GM12801 (cell line): ENCODE measurements around the gene FIGNL2.

Experiments used
- TF ChIP-seq, protein P1 (sequence below): IDR thresholded peaks from one replicate; pipeline ENCODE4 v1.5.1; 2011; ENCODE audit warnings: control low read depth; ENCODE audit not compliant: insufficient read length; ENCODE audit errors: extremely low read depth

FIGNL2 gene

DNA sequence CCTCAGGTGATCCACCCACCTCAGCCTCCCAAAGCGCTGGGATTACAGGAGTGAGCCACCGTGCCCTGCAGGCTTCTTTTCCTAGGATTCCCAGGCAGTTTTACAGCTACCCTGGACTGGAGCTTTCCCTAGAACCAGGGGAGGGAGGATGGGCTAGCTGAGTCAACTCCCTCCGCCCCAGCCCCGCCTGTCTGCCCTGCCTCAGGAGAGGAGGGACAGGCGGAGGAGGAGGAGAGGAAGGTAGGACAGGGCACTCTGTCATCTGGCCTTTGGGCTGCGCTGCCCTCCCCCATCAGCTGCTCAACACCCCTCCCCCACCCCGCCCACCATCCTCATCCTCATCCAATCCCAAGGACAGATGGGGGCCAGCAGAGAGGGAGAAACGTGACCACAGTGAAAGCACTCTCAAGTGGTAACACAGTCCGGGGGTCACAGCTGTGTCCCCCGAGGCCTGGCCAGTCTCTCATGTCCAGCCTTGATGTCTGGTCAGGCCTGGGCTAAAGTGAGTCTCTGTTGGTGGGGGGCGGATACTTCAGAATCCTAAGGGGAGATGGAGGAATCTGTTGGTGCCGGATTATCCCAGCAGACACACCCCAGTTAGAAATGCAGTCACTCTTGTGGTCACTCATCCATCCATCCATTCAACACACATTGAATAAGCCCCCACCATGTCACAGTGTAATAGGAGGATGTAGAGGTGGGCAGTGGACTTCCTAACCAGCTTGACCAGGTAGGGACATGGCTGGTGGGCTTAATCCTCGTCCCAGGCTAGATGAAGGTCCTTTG lies 12.3 kb downstream of the FIGNL2 start:
- TF ChIP-seq, protein P1, sequence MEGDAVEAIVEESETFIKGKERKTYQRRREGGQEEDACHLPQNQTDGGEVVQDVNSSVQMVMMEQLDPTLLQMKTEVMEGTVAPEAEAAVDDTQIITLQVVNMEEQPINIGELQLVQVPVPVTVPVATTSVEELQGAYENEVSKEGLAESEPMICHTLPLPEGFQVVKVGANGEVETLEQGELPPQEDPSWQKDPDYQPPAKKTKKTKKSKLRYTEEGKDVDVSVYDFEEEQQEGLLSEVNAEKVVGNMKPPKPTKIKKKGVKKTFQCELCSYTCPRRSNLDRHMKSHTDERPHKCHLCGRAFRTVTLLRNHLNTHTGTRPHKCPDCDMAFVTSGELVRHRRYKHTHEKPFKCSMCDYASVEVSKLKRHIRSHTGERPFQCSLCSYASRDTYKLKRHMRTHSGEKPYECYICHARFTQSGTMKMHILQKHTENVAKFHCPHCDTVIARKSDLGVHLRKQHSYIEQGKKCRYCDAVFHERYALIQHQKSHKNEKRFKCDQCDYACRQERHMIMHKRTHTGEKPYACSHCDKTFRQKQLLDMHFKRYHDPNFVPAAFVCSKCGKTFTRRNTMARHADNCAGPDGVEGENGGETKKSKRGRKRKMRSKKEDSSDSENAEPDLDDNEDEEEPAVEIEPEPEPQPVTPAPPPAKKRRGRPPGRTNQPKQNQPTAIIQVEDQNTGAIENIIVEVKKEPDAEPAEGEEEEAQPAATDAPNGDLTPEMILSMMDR, result no peak

DNA sequence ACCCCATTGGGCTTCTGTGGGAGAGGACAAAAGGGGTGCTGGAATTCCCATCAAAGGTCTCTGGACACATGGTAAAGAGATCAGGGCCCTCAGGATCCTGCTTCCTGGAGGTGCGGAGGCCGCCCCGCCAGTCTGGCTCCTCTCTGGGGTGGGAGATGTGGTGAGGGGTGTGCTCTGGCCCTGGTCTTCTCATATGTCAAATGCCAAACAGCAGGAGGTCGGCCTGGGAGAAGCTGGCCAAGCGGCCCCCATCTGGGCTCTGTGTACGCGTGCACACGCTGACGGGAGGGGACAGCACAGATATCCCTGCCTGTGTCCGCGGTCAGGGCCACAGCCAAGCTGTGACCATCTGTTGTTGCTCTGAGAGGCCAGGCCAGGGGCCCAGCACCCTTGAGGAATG lies 14.1 kb downstream of the FIGNL2 start:
- TF ChIP-seq, protein P1, result no peak

DNA sequence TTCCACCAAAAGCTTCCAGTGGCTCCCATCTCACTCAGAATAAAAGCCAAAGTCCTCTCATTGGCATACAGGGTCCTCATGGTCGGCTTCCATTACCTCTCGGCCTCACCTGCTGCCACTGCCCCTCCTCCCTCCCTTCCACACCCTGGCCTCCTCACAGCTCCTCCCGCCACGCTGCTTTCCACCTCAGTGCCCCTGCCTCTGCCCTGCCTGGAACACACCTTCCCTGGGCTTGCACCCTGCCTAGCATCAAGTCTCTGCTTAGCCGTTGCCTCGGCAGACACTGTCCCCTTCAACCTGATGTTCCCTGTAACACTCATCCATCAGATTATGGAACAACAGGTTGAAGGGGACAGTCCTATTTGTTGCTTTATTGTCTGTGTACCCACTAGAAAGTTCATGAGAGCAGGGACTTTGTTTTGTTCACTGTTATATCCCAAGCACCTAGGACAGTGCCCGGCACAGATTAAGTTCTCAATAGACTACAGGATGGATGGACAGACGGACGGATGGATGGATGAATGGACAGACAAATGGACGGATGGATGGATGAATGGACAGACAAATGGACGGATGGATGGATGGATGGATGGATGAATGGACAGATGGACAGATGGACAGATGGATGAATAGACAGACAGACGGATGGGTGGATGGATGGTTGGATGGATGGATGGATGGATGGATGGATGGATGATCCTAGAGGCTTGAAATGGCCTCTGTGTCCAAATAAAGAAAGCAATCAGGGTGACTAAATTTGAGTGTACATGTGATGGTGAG lies 14.9 kb downstream of the FIGNL2 start:
- TF ChIP-seq, protein P1, result no peak

DNA sequence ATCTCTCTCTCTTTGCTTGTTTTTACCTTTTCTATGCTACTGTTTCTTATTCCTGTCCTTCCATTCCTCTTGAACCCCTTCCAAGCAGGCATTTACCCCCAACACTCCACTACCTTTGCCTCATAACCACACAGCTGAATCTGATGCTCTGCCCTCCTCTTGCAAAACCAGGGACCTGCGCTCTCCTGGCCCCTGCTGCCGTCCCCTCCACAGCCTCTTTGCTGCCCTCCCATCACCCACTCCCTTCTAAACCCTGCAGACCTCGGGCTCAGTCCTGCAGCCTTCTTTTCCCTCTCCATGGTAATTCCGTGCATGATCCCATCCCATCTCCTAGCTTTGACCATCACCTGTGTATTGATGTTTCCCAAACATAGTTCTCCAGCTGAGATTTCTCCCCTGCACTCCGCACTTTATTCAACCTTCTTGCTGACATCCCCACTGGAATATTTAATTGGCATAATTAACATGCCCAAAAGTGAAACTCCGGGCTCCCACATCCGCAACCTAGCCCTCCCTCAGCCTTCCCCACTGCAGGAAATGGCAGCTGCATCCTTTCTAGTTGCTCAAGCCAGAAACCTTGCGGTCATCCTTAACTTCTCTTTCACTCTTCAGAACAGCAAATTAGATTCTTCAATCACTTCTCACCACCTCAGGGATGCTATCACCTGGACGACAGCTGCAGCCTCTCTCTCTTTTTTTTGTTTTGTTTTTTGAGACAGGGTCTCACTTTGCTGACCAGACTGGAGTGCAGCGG lies 16.0 kb downstream of the FIGNL2 start:
- TF ChIP-seq, protein P1, result no peak

DNA sequence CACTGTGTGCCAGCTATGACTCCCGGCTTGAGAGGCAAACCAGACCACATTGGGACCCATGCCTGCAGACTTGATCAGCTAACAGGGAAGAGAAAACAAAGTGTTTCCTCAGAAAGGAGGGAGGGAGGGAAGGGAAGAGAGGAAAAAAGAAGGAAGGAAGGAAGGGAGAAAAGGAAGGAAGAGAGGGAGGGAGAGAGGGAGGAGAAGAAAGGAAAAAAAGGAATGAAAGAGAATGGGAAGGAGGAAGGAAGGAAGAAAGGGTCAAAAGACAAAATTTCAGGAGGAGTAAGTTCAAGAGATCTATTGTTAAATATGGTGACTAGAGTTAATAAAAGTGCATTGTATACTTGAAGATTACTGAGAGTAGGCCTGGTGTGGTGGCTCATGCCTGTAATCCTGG lies 18.9 kb downstream of the FIGNL2 start:
- TF ChIP-seq, protein P1, result no peak

DNA sequence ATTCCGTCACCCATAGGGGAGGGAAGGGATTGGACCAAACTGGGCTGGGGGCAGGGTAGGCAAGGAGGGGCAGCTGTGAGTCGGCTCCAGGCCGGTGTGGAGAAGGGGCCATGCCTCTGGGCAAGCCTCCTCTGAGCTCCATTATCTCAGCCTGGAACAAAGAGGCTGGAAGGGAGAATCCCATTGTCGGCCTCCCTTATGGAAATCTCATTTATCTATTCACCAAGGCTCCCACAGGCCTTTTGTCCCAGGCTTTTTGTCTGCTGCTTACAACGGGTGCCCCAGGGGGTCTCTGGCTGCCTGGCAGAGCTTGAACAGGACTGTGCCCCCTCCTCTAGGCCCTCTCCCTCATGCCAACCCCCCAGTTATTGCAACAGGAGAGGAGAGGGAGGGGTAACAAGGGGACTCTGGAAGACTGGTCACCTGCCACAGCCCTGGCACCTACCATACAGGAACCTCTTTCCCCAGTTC lies 19.5 kb downstream of the FIGNL2 start:
- TF ChIP-seq, protein P1, result no peak
